ENCODE data around the gene MIA. TPM values are rescaled to one million over a fixed set of nuclear protein-coding genes. Genes with fewer than 3 reads are reported as not detected.

MIA gene
- total RNA-seq, 1 experiment from 2014 or later, result not detected

DNA sequence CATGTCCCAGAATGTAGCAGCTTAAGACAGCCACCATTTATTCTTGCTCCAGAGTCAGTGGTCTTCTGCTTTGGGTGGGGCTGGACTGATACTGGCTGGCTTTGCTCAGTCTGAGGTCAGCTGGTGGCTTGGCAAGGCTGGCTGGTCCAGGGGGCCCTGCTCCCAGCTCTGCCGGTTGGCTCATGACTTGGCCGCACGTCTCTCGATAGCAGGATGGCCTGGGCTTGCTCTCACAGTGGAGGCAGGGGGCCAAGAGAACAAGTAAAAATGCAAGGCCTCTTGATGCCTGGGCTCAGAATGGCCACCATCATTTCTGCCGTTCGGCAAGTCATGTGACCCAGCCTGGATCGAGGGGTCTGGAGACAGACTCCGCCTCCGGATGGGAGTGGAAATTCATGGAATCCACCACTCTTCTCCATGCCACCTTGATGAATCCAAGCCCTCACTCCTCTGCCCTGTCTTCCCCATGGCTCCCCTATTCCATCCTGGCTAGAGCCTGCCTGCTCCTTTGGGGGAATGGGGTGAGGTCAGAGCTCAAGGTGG is 38.1 kb upstream of the MIA start:
- Histone ChIP-seq H3K9ac (ENCODE audit: extremely low read depth, insufficient read length, low read length) (no peak overlapping the region), H2BK15ac (ENCODE audit: low read depth, low read length) (no peak overlapping the region), H4K5ac (ENCODE audit: insufficient read length, low read depth, low read length) (no peak overlapping the region), H3K27ac (ENCODE audit: insufficient read length, low read depth, low read length) (no peak overlapping the region), H2AK5ac (ENCODE audit: insufficient read length, low read length) (no peak overlapping the region), H3K27me3 (ENCODE audit: insufficient read depth, low read length) (no peaks in the 10 kb centered on the region), H3K4ac (ENCODE audit: low read depth, low read length) (no peak overlapping the region), H3K23me2 (ENCODE audit: insufficient read length, low read depth, low read length, poor library complexity, severe bottlenecking) (no peaks in the 10 kb centered on the region), H3K56ac (ENCODE audit: insufficient read length, low read depth, low read length) (no peak overlapping the region), H3K9me3 (ENCODE audit: control insufficient read depth, low read depth, low read length) (no peaks in the 10 kb centered on the region), H3K4me2 (ENCODE audit: insufficient read depth, insufficient read length, low read length) (no peak overlapping the region), H2BK12ac (ENCODE audit: insufficient read length, low read depth, low read length) (no peak overlapping the region), H3K23ac (ENCODE audit: insufficient read length, low read depth, low read length) (no peak overlapping the region), H3K14ac (ENCODE audit: insufficient read depth, low read length) (no peak overlapping the region), H4K8ac (replicated peaks; ENCODE audit: insufficient read length, low read depth, low read length) (no peak overlapping the region), H4K20me1 (ENCODE audit: control insufficient read depth, insufficient read depth, insufficient read length) (no peaks in the 10 kb centered on the region), H3K79me1 (ENCODE audit: insufficient read depth, low read depth, low read length, poor library complexity, severe bottlenecking) (no peaks in the 10 kb centered on the region), H3K4me1 (ENCODE audit: insufficient read depth, low read length) (no peaks in the 10 kb centered on the region), H2BK5ac (ENCODE audit: insufficient read length, low read length) (no peak overlapping the region), H2AFZ (ENCODE audit: low read length) (no peak overlapping the region), H3K18ac (ENCODE audit: insufficient read length, low read depth, low read length) (no peak overlapping the region), H3K79me2 (ENCODE audit: insufficient read depth, low read length) (no peaks in the 10 kb centered on the region), H3T11ph (ENCODE audit: low read length) (no peak overlapping the region), H2BK20ac (ENCODE audit: low read depth, low read length, poor library complexity, severe bottlenecking) (no peak overlapping the region), H4K91ac (ENCODE audit: insufficient read length, low read depth, low read length) (no peak overlapping the region), H2BK120ac (ENCODE audit: low read depth, low read length, poor library complexity, severe bottlenecking) (no peak overlapping the region)
- no peak overlapping the region for H3K27ac Mint-ChIP-seq
- peaks cover 3 to 4% of the 10 kb centered on the region in 2 experiments for H3K4me1 Mint-ChIP-seq
- H3K36me3 Mint-ChIP-seq (ENCODE audit: insufficient read depth in 1 of 3, low read depth in 3 of 3), result peaks cover 14 to 66% (median 51%) of the 10 kb centered on the region in 3 experiments; a peak in 6 of 7 replicates
- WGBS (ENCODE audit: extremely low coverage, insufficient read length, low lambda C conversion rate), result no CpG with 5 or more reads among the region's 9 CpGs
- TF ChIP-seq CTCF (conservative IDR thresholded peaks at IDR 0.05), result no peak
- H3K27me3 Mint-ChIP-seq (ENCODE audit: low read depth), result no peaks in the 10 kb centered on the region
- H3K9me3 Mint-ChIP-seq, result no peaks in the 10 kb centered on the region
- no peak for DNase-seq
- H3K4me3 Mint-ChIP-seq, result no peak overlapping the region
